Activated T-cell treated with anti-CD3 and anti-CD28 coated beads, Interleukin-2, amount 50 U/mL, for 72 hours (primary cell): ENCODE data around the gene ICAM2. TPM values are rescaled to one million over a fixed set of nuclear protein-coding genes. Genes with fewer than 3 reads are reported as not detected.

Source experiments
- total RNA-seq, 2 donors: library from RNA; stranded (reverse); gene quantifications; one replicate each; pipeline ENCODE4 v1.2.3, GENCODE V29; 2022

Gene ICAM2
- total RNA-seq, 2 donors from 2014 or later, result 49.9 to 55.7 TPM

Other genes starting within 250 kb of the ICAM2 start
- 10 to 100 TPM; 59.5 to 60.3 TPM for gene CCDC47, start 247.0 kb downstream of the ICAM2 start, total RNA-seq
- 100 to 1,000 TPM; 112 to 114 TPM for gene DDX42, start 246.5 kb downstream of the ICAM2 start, total RNA-seq
- 100 to 1,000 TPM; 144 to 161 TPM for gene PSMC5, start 193.2 kb downstream of the ICAM2 start, total RNA-seq
- gene FTSJ3, start 193.0 kb downstream of the ICAM2 start, total RNA-seq, result 10 to 100 TPM; 36.0 to 42.3 TPM
- 100 to 1,000 TPM; 103 to 121 TPM for gene SMARCD2, start 177.9 kb downstream of the ICAM2 start, total RNA-seq
- not detected for gene CSH2, start 147.0 kb downstream of the ICAM2 start, total RNA-seq
- not detected for gene GH2, start 138.7 kb downstream of the ICAM2 start, total RNA-seq
- gene CSH1, start 124.1 kb downstream of the ICAM2 start, total RNA-seq, result not detected
- gene CSHL1, start 109.4 kb downstream of the ICAM2 start, total RNA-seq, result not detected
- not detected for gene GH1, start 101.8 kb downstream of the ICAM2 start, total RNA-seq
- gene CD79B, start 88.3 kb downstream of the ICAM2 start, total RNA-seq, result 10 to 100 TPM; 24.8 to 31.0 TPM
- gene SCN4A, start 47.7 kb downstream of the ICAM2 start, total RNA-seq, result 1 to 10 TPM in 1 of 2 donors, under 1 TPM in 1; 0.93 to 1.0 TPM
- 1 to 10 TPM in 1 of 2 donors, under 1 TPM in 1; 0.96 to 1.1 TPM for gene PRR29, start 22.3 kb downstream of the ICAM2 start, total RNA-seq
- 10 to 100 TPM; 58.1 to 98.3 TPM for gene ERN1, start 109.5 kb upstream of the ICAM2 start, total RNA-seq
- gene TEX2, start 242.6 kb upstream of the ICAM2 start, total RNA-seq, result 10 to 100 TPM; 10.5 to 15.7 TPM